Esophagus (tissue), 2 donors: ENCODE results near the gene TMEM222. TPM values are rescaled to one million over a fixed set of nuclear protein-coding genes. Genes with fewer than 3 reads are reported as not detected.

Experiments used
- H3K27ac ChIP-seq, 2 donors: one replicate each; pipeline ENCODE4 v1.5.1; 2013; ENCODE audit warnings: low read depth in 2 of 2, mild to moderate bottlenecking in 2 of 2, inconsistent platforms in 1 of 2, low read length in 1 of 2, moderate library complexity in 1 of 2
- H3K27me3 ChIP-seq, 2 donors: one replicate each; pipeline ENCODE4 v1.6.1; 2013; ENCODE audit warnings: low read length in 2 of 2, control low read depth in 1 of 2, mild to moderate bottlenecking in 1 of 2; ENCODE audit not compliant: insufficient read depth in 2 of 2, control insufficient read depth in 1 of 2
- H3K36me3 ChIP-seq, 2 donors: one replicate each; pipeline ENCODE4 v1.6.1; 2013; ENCODE audit warnings: low read length in 1 of 2; ENCODE audit not compliant: control insufficient read depth in 2 of 2, insufficient read depth in 2 of 2
- H3K4me1 ChIP-seq, 2 donors: one replicate each; pipeline ENCODE4 v1.6.1; 2013; ENCODE audit warnings: low read length in 1 of 2; ENCODE audit not compliant: control insufficient read depth in 2 of 2, insufficient read depth in 2 of 2
- H3K4me3 ChIP-seq, 2 donors: one replicate each; pipeline ENCODE4 v1.5.1; 2013; ENCODE audit warnings: low read length in 2 of 2, mild to moderate bottlenecking in 2 of 2, low read depth in 1 of 2, moderate library complexity in 1 of 2
- H3K9me3 ChIP-seq, 2 donors: one replicate each; pipeline ENCODE4 v1.6.1; 2013; ENCODE audit warnings: mild to moderate bottlenecking in 2 of 2, low read depth in 1 of 2, low read length in 1 of 2, moderate library complexity in 1 of 2; ENCODE audit not compliant: control insufficient read depth in 2 of 2, insufficient read depth in 1 of 2
- WGBS, 2 donors: extraction: QIAGEN DNeasy Blood & Tissue Kit; methylation state at CpG; one replicate each; pipeline ENCODE4 v1.1.7; 2013; 5-methylcytosine and 5-hydroxymethylcytosine counted together
- polyA plus RNA-seq, 2 donors: library from polyadenylated mRNA; stranded (reverse); fragments of 200-250 nt; gene quantifications; one replicate each; pipeline ENCODE4 v1.2.3, GENCODE V29; 2013
- donor health status: healthy with polysubstance abuse.
- donor health status: Bipolar disorder and iron deficiency.

Gene TMEM222
- polyA plus RNA-seq, 2 donors = 31.5 to 46.6 TPM

DNA sequence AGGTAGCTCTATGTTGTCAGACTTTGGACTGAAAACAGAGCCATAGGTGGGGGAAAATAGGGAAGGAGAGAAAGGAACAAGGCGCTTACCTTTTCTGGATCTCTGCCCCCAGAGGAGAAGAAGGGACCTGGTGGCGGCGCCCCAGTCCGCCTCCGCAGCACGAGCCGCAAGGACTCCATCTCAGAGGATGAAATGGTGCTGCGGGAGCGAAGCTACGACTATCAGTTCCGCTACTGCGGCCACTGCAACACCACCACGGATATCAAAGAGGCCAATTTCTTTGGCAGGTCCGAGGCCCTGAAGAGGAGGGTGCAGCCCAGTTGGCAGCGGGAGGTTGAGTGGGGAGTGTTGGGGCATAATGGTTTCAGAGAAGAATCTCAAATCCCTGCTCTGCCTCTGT lies 18.5 kb upstream of the TMEM222 start:
- Histone ChIP-seq H3K4me3 (no peak overlapping the region), H3K4me1 (peaks cover 0 to 22% of the 10 kb centered on the region in 2 donors), H3K27ac (no peak overlapping the region), H3K36me3 (peaks cover 4 to 24% of the 10 kb centered on the region in 2 donors), H3K9me3 (no peaks in the 10 kb centered on the region), H3K27me3 (no peaks in the 10 kb centered on the region)
- WGBS, 2 donors = 89 to 92% methylated on average over 15 of the region's 15 CpGs

DNA sequence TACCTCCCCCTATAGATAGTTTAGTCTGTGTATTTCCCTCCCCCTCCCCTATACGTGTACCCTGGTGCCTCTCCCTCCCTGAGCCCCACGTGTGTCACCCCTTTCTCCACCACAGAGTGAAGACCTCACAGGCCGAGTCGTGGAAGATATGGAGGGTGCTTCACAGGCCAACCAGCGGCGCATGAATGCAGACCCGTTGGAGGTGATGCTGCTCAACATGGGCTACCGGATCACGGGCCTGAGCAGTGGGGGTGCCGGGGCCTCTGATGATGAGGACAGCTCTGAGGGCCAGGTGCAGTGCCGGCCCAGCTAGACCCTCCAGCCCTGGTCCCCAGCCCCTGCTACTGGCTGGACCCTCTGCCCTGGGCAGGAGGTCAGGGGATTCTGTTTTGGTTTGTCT lies 15.9 kb upstream of the TMEM222 start:
- Histone ChIP-seq H3K27me3 (no peaks in the 10 kb centered on the region), H3K4me3 (no peak overlapping the region), H3K9me3 (no peaks in the 10 kb centered on the region), H3K4me1 (peaks cover 0 to 5% of the 10 kb centered on the region in 2 donors), H3K27ac (no peak overlapping the region), H3K36me3 (peaks cover 4 to 15% of the 10 kb centered on the region in 2 donors)
- WGBS, 2 donors = 86 to 87% methylated on average over 11 of the region's 11 CpGs

DNA sequence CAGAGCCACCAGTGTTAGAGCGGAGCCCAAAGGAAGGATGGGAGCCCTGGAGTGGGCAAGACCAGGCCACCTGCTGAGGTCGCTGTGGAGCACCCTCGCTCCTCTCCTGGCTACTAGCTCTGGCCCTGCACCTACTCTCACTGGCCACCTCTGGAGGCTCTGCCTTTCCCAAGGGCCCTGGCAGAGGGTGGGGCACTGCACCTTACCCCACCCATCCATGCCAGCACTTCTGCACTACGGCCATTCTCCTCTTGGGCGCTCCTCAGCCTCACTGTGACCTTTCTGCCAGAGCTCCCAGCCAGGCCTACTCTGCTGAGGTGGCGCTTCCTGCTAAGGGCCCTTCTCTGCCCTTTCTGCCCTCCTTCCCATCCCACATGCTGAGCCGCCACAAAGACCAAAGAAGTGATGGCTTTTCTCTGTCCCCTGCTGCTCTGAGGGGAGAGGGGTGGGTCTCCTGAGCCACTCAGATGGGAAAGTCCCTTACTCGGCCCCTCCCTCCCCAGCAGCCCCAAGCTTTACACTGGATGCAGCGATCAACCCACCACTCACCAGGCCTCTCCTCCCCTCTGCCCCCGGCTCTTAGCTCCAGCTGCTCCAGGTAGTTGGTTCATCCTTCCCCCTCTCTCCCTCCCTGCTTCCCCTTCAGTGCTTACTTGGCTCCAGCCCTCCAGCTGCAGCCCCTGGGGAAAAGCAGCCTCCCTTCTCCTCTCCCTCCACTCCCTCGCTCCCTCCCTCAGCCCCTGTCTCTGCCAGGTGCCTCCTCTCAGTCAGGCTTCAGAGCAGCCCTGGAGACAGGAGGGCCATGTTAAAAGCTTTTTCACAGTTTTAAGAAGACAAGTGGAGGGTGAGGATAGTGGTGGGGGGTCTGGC lies 14.8 kb upstream of the TMEM222 start:
- WGBS, 2 donors = 74 to 86% methylated on average over 11 of the region's 11 CpGs
- Histone ChIP-seq H3K27ac (no peak overlapping the region), H3K36me3 (peaks cover 2 to 12% of the 10 kb centered on the region in 2 donors), H3K4me3 (no peak overlapping the region), H3K4me1 (peaks cover 0 to 4% of the 10 kb centered on the region in 2 donors), H3K9me3 (no peaks in the 10 kb centered on the region), H3K27me3 (no peaks in the 10 kb centered on the region)

GRCh38 chr1:27307874-27308598 lies 13.9 kb upstream of the TMEM222 start:
- H3K4me1 ChIP-seq = peaks cover 0 to 4% of the 10 kb centered on the region in 2 donors
- H3K27ac ChIP-seq = no peak overlapping the region
- H3K27me3 ChIP-seq = no peaks in the 10 kb centered on the region
- peaks cover 2 to 12% of the 10 kb centered on the region in 2 donors for H3K36me3 ChIP-seq
- no peak overlapping the region for H3K4me3 ChIP-seq
- WGBS, 2 donors = 80 to 89% methylated on average over 5 to 6 of the region's 6 CpGs
- no peaks in the 10 kb centered on the region for H3K9me3 ChIP-seq

GRCh38 chr1:27314169-27314568 lies 7.8 kb upstream of the TMEM222 start:
- 72 to 83% methylated on average over 3 of the region's 3 CpGs for WGBS, 2 donors
- Histone ChIP-seq H3K27ac (no peak overlapping the region), H3K4me3 (no peak overlapping the region), H3K9me3 (no peaks in the 10 kb centered on the region), H3K4me1 (no peaks in the 10 kb centered on the region), H3K27me3 (no peaks in the 10 kb centered on the region), H3K36me3 (no peaks in the 10 kb centered on the region)

GRCh38 chr1:27314737-27315136 lies 7.2 kb upstream of the TMEM222 start:
- H3K27me3 ChIP-seq = no peaks in the 10 kb centered on the region
- H3K9me3 ChIP-seq = no peaks in the 10 kb centered on the region
- no peak overlapping the region for H3K27ac ChIP-seq
- 71 to 81% methylated on average over 2 of the region's 2 CpGs for WGBS, 2 donors
- H3K36me3 ChIP-seq = no peaks in the 10 kb centered on the region
- no peaks in the 10 kb centered on the region for H3K4me1 ChIP-seq
- no peak overlapping the region for H3K4me3 ChIP-seq

- H3K9me3 ChIP-seq = no peaks in the 10 kb centered on the region
- H3K27me3 ChIP-seq = no peaks in the 10 kb centered on the region
- H3K4me1 ChIP-seq = no peaks in the 10 kb centered on the region
- WGBS, 2 donors = 67 to 73% methylated on average over 5 of the region's 5 CpGs
- H3K4me3 ChIP-seq = no peak overlapping the region
- peak overlapping the region in 1 of 2 donors; percentile 15 for H3K27ac ChIP-seq
- no peaks in the 10 kb centered on the region for H3K36me3 ChIP-seq
Observed at GRCh38 chr1:27316860-27317259, 5.1 kb upstream of the TMEM222 start.

GRCh38 chr1:27318136-27318535 lies 3.8 kb upstream of the TMEM222 start:
- Histone ChIP-seq H3K27me3 (no peaks in the 10 kb centered on the region), H3K36me3 (no peaks in the 10 kb centered on the region), H3K4me3 (no peak overlapping the region), H3K9me3 (no peaks in the 10 kb centered on the region), H3K27ac (no peak overlapping the region), H3K4me1 (no peaks in the 10 kb centered on the region)
- WGBS, 2 donors = 30 to 33% methylated on average over 4 of the region's 4 CpGs

DNA sequence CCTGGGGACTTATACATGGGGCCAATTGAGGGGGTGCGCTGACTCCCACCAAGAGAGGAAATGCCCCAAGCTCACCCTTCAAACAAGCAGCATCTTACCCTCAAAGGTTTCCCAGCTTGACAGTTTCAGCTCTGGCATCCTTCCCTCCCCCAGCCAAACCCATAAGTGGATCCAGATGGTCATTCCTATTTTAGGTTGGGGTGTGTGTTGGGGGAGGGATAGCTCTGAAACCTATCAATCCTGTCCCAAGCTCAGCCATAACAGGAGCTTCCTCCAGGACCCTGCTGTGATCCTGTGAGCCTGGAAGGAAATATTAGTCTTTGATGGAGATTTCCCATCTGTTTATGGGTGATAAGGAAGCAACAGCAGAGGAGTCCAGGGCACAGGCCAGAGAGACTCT lies 3.4 kb upstream of the TMEM222 start:
- H3K9me3 ChIP-seq = no peaks in the 10 kb centered on the region
- H3K4me1 ChIP-seq = no peaks in the 10 kb centered on the region
- 67 to 72% methylated on average over 1 of the region's 1 CpG for WGBS, 2 donors
- no peak overlapping the region for H3K4me3 ChIP-seq
- H3K27ac ChIP-seq = no peak overlapping the region
- no peaks in the 10 kb centered on the region for H3K36me3 ChIP-seq
- no peaks in the 10 kb centered on the region for H3K27me3 ChIP-seq
